Measurements from ENCODE around the gene PRKAG2. TPM values are rescaled to one million over a fixed set of nuclear protein-coding genes. Genes with fewer than 3 reads are reported as not detected.
A peak's percentile ranks its signal among the peaks of the same experiment; 100 is the strongest.

PRKAG2 gene
- total and polyA plus RNA-seq, 4 donors: 17.5 to 33.3 (median 23.9) TPM

DNA sequence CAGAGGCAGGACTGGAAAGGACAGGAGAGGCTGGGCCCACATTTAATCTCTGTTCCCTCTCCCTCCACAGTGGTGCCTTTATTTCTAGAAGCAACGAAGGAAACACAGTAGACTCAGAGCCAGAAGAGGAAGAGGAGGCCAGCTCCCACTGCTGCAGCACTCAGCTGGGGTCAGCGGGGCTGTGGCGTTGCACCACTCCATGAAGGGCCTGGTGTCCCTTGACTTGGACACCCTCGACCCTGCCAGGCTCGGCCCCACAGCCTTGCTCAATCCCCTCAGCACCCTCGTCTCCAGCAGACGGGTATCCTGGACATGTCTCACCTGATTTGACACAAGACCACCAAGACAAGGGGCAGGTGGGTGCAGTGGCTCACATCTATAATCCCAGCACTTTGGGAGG lies 38.8 kb downstream of the PRKAG2 start:
- DNase-seq (no peak), ATAC-seq (ENCODE audit: insufficient read depth, low FRiP score) (no peak)
- no peak overlapping the region for H3K9ac ChIP-seq (ENCODE audit: insufficient read depth in 1 of 2, low read length in 2 of 2)
- H3K4me1 ChIP-seq (ENCODE audit: control insufficient read depth in 5 of 5, insufficient read depth in 5 of 5, low read length in 5 of 5): peaks cover 0 to 15% (median 0%) of the 10 kb centered on the region in 5 donors
- H3K27ac ChIP-seq (ENCODE audit: low read depth in 1 of 2, low read length in 1 of 2): peak overlapping the region in 1 of 2 donors; percentile 20
- WGBS, 2 donors: 44 to 65% methylated on average over 7 of the region's 7 CpGs
- no peak for TF ChIP-seq CTCF (IDR thresholded peaks at IDR 0.05; ENCODE audit: control extremely low read depth, extremely low read depth)
- no peaks in the 10 kb centered on the region for H3K27me3 ChIP-seq (ENCODE audit: control insufficient read depth in 3 of 3, insufficient read depth in 3 of 3, low read length in 2 of 3)
- H3K9me3 ChIP-seq (ENCODE audit: control insufficient read depth in 4 of 4, insufficient read depth in 3 of 4, low read length in 3 of 4): no peaks in the 10 kb centered on the region
- peaks cover 0 to 3% (median 0%) of the 10 kb centered on the region in 4 donors for H3K36me3 ChIP-seq (ENCODE audit: control insufficient read depth in 4 of 4, insufficient read depth in 4 of 4, low read length in 4 of 4)
- no peak overlapping the region for H3K4me3 ChIP-seq

GRCh38 chr7:151837285-151838042 lies 39.5 kb downstream of the PRKAG2 start:
- ATAC-seq (ENCODE audit: insufficient read depth, low FRiP score) (no peak), DNase-seq (peak; percentile 55 to 66 (median 59))
- no peaks in the 10 kb centered on the region for H3K9me3 ChIP-seq (ENCODE audit: control insufficient read depth in 4 of 4, insufficient read depth in 3 of 4, low read length in 3 of 4)
- peak overlapping the region in 1 of 2 donors; percentile 3 for H3K27ac ChIP-seq (ENCODE audit: low read depth in 1 of 2, low read length in 1 of 2)
- peaks cover 0 to 1% (median 0%) of the 10 kb centered on the region in 4 donors for H3K36me3 ChIP-seq (ENCODE audit: control insufficient read depth in 4 of 4, insufficient read depth in 4 of 4, low read length in 4 of 4)
- H3K9ac ChIP-seq (ENCODE audit: insufficient read depth in 1 of 2, low read length in 2 of 2): no peak overlapping the region
- no peak for TF ChIP-seq CTCF (IDR thresholded peaks at IDR 0.05; ENCODE audit: control extremely low read depth, extremely low read depth)
- no peaks in the 10 kb centered on the region for H3K27me3 ChIP-seq (ENCODE audit: control insufficient read depth in 3 of 3, insufficient read depth in 3 of 3, low read length in 2 of 3)
- peaks cover 0 to 15% (median 0%) of the 10 kb centered on the region in 5 donors for H3K4me1 ChIP-seq (ENCODE audit: control insufficient read depth in 5 of 5, insufficient read depth in 5 of 5, low read length in 5 of 5)
- WGBS, 2 donors: 61 to 73% methylated on average over 25 of the region's 25 CpGs
- no peak overlapping the region for H3K4me3 ChIP-seq

DNA sequence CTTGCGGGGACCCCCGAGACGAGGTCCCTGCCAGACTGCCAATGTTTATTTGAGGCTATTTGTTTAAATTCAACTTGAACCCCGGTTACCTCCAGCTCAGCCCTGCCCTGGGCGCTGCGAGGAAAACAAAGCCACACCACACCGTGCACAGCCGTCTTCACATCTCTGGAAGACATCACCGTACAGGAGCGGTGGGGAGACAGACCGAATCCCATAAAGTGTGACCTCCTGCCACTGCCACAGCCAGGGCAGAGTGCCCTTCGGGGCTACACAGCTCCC lies 40.0 kb downstream of the PRKAG2 start:
- Histone ChIP-seq H3K9ac (ENCODE audit: insufficient read depth in 1 of 2, low read length in 2 of 2) (no peak overlapping the region), H3K27ac (ENCODE audit: low read depth in 1 of 2, low read length in 1 of 2) (no peak overlapping the region), H3K27me3 (ENCODE audit: control insufficient read depth in 3 of 3, insufficient read depth in 3 of 3, low read length in 2 of 3) (no peaks in the 10 kb centered on the region), H3K4me1 (ENCODE audit: control insufficient read depth in 5 of 5, insufficient read depth in 5 of 5, low read length in 5 of 5) (peaks cover 0 to 15% (median 0%) of the 10 kb centered on the region in 5 donors), H3K36me3 (ENCODE audit: control insufficient read depth in 4 of 4, insufficient read depth in 4 of 4, low read length in 4 of 4) (no peaks in the 10 kb centered on the region), H3K4me3 (no peak overlapping the region), H3K9me3 (ENCODE audit: control insufficient read depth in 4 of 4, insufficient read depth in 3 of 4, low read length in 3 of 4) (no peaks in the 10 kb centered on the region)
- no peak for ATAC-seq (ENCODE audit: insufficient read depth, low FRiP score)
- TF ChIP-seq CTCF (IDR thresholded peaks at IDR 0.05; ENCODE audit: control extremely low read depth, extremely low read depth): no peak
- WGBS, 2 donors: 79 to 83% methylated on average over 12 of the region's 12 CpGs
- no peak for DNase-seq
